ENCODE measurements around the gene IGBP1.

IGBP1 gene

GRCh38 chrX:70172964-70173363 is 39.7 kb downstream of the IGBP1 start:
- no peaks in the 10 kb centered on the region for H3K27me3 ChIP-seq (replicated peaks; ENCODE audit: insufficient read depth, low read length)
- no peak overlapping the region for H3K4me2 ChIP-seq (ENCODE audit: low read depth, low read length)
- no peaks in the 10 kb centered on the region for H4K20me1 ChIP-seq (ENCODE audit: insufficient read depth, low read length)
- no peaks in the 10 kb centered on the region for H3K9me3 ChIP-seq (replicated peaks; ENCODE audit: insufficient read depth, low read length)
- H3K9ac ChIP-seq (ENCODE audit: low read length): no peak overlapping the region
- no peak for TF ChIP-seq CTCF (IDR thresholded peaks at IDR 0.05; ENCODE audit: low read length)
- no peak for TF ChIP-seq EZH2 (optimal IDR thresholded peaks at IDR 0.05; ENCODE audit: low read depth, low read length)
- no peak for TF ChIP-seq EZH2phosphoT487 (IDR thresholded peaks at IDR 0.05; ENCODE audit: low read length)
- H3K79me2 ChIP-seq (ENCODE audit: low read length): no peaks in the 10 kb centered on the region
- no peaks in the 10 kb centered on the region for H3K4me1 ChIP-seq (ENCODE audit: low read length)
- H3F3A ChIP-seq (ENCODE audit: insufficient read depth, low read length): no peaks in the 10 kb centered on the region
- no peak for DNase-seq
- no peak overlapping the region for H3K4me3 ChIP-seq (ENCODE audit: low read length)
- H3K27ac ChIP-seq (ENCODE audit: low read length): no peak overlapping the region
- no peak overlapping the region for H2AFZ ChIP-seq (ENCODE audit: low read length)
- no peaks in the 10 kb centered on the region for H3K9me2 ChIP-seq (replicated peaks; ENCODE audit: insufficient read depth, low read length)
- no peaks in the 10 kb centered on the region for H3K36me3 ChIP-seq (replicated peaks; ENCODE audit: insufficient read depth, low read length)

- Histone ChIP-seq H3K4me3 (ENCODE audit: low read length) (no peak overlapping the region), H3K27me3 (replicated peaks; ENCODE audit: insufficient read depth, low read length) (no peaks in the 10 kb centered on the region), H4K20me1 (ENCODE audit: insufficient read depth, low read length) (no peaks in the 10 kb centered on the region), H2AFZ (ENCODE audit: low read length) (no peak overlapping the region), H3K9me2 (replicated peaks; ENCODE audit: insufficient read depth, low read length) (no peaks in the 10 kb centered on the region), H3K9me3 (replicated peaks; ENCODE audit: insufficient read depth, low read length) (no peaks in the 10 kb centered on the region), H3K27ac (ENCODE audit: low read length) (no peak overlapping the region), H3K79me2 (ENCODE audit: low read length) (no peaks in the 10 kb centered on the region), H3K4me1 (ENCODE audit: low read length) (no peaks in the 10 kb centered on the region), H3F3A (ENCODE audit: insufficient read depth, low read length) (no peaks in the 10 kb centered on the region), H3K4me2 (ENCODE audit: low read depth, low read length) (no peak overlapping the region), H3K36me3 (replicated peaks; ENCODE audit: insufficient read depth, low read length) (no peaks in the 10 kb centered on the region), H3K9ac (ENCODE audit: low read length) (no peak overlapping the region)
- TF ChIP-seq EZH2 (optimal IDR thresholded peaks at IDR 0.05; ENCODE audit: low read depth, low read length): no peak
- TF ChIP-seq EZH2phosphoT487 (IDR thresholded peaks at IDR 0.05; ENCODE audit: low read length): no peak
- no peak for TF ChIP-seq CTCF (IDR thresholded peaks at IDR 0.05; ENCODE audit: low read length)
- DNase-seq: no peak
Observed at GRCh38 chrX:70174754-70175153, 41.5 kb downstream of the IGBP1 start.

GRCh38 chrX:70175338-70175737 is 42.1 kb downstream of the IGBP1 start:
- no peaks in the 10 kb centered on the region for H3K9me3 ChIP-seq (replicated peaks; ENCODE audit: insufficient read depth, low read length)

More at GRCh38 chrX:70175338-70175737, 42.1 kb downstream of the IGBP1 start:
- Histone ChIP-seq H2AFZ (ENCODE audit: low read length) (no peak overlapping the region), H3K4me3 (ENCODE audit: low read length) (no peak overlapping the region), H3K27ac (ENCODE audit: low read length) (no peak overlapping the region), H3F3A (ENCODE audit: insufficient read depth, low read length) (no peaks in the 10 kb centered on the region), H4K20me1 (ENCODE audit: insufficient read depth, low read length) (no peaks in the 10 kb centered on the region), H3K79me2 (ENCODE audit: low read length) (no peaks in the 10 kb centered on the region), H3K9me2 (replicated peaks; ENCODE audit: insufficient read depth, low read length) (no peaks in the 10 kb centered on the region), H3K9ac (ENCODE audit: low read length) (no peak overlapping the region), H3K36me3 (replicated peaks; ENCODE audit: insufficient read depth, low read length) (no peaks in the 10 kb centered on the region), H3K4me1 (ENCODE audit: low read length) (no peaks in the 10 kb centered on the region), H3K4me2 (ENCODE audit: low read depth, low read length) (no peak overlapping the region), H3K27me3 (replicated peaks; ENCODE audit: insufficient read depth, low read length) (no peaks in the 10 kb centered on the region)
- DNase-seq: no peak
- no peak for TF ChIP-seq EZH2 (optimal IDR thresholded peaks at IDR 0.05; ENCODE audit: low read depth, low read length)
- TF ChIP-seq EZH2phosphoT487 (IDR thresholded peaks at IDR 0.05; ENCODE audit: low read length): no peak
- no peak for TF ChIP-seq CTCF (IDR thresholded peaks at IDR 0.05; ENCODE audit: low read length)

All from MM.1S (cell line).